ENCODE results near the gene L3HYPDH.
A peak's percentile ranks its signal among the peaks of the same experiment; 100 is the strongest.

L3HYPDH gene

GRCh38 chr14:59510966-59511365, 26.8 kb upstream of the L3HYPDH start:
- DNase-seq (ENCODE audit: low spot score) = no peak
- TF ChIP-seq CTCF (IDR thresholded peaks at IDR 0.05; ENCODE audit: borderline replicate concordance, control extremely low read depth, extremely low read depth, insufficient read depth, missing control alignments) = no peak
- in situ Hi-C loops (cut with MboI; ENCODE audit: low sequenced_read_pairs, unreplicated experiment) = no loop called here

- in situ Hi-C loops (cut with MboI; ENCODE audit: low sequenced_read_pairs, unreplicated experiment) = no loop called here
- DNase-seq (ENCODE audit: low spot score) = no peak
- TF ChIP-seq CTCF (IDR thresholded peaks at IDR 0.05; ENCODE audit: borderline replicate concordance, control extremely low read depth, extremely low read depth, insufficient read depth, missing control alignments) = no peak
Measured at GRCh38 chr14:59510001-59510400, 25.8 kb upstream of the L3HYPDH start.

GRCh38 chr14:59509101-59509500, 24.9 kb upstream of the L3HYPDH start:
- TF ChIP-seq CTCF (IDR thresholded peaks at IDR 0.05; ENCODE audit: borderline replicate concordance, control extremely low read depth, extremely low read depth, insufficient read depth, missing control alignments) = no peak
- in situ Hi-C loops (cut with MboI; ENCODE audit: low sequenced_read_pairs, unreplicated experiment) = no loop called here
- DNase-seq (ENCODE audit: low spot score) = no peak

- in situ Hi-C loops (cut with MboI; ENCODE audit: low sequenced_read_pairs, unreplicated experiment) = no loop called here
- TF ChIP-seq CTCF (IDR thresholded peaks at IDR 0.05; ENCODE audit: borderline replicate concordance, control extremely low read depth, extremely low read depth, insufficient read depth, missing control alignments) = no peak
- no peak for DNase-seq (ENCODE audit: low spot score)
Measured at GRCh38 chr14:59507752-59508103, 23.5 kb upstream of the L3HYPDH start.

- TF ChIP-seq CTCF (IDR thresholded peaks at IDR 0.05; ENCODE audit: borderline replicate concordance, control extremely low read depth, extremely low read depth, insufficient read depth, missing control alignments) = peak; percentile 90
- in situ Hi-C loops (cut with MboI; ENCODE audit: low sequenced_read_pairs, unreplicated experiment) = no loop called here
- DNase-seq (ENCODE audit: low spot score) = peak; percentile 42
Measured at GRCh38 chr14:59507063-59507751, 23.0 kb upstream of the L3HYPDH start.

GRCh38 chr14:59503256-59503655, 19.0 kb upstream of the L3HYPDH start:
- no peak for DNase-seq (ENCODE audit: low spot score)
- TF ChIP-seq CTCF (IDR thresholded peaks at IDR 0.05; ENCODE audit: borderline replicate concordance, control extremely low read depth, extremely low read depth, insufficient read depth, missing control alignments) = no peak
- in situ Hi-C loops (cut with MboI; ENCODE audit: low sequenced_read_pairs, unreplicated experiment) = no loop called here
